K562 (cell line): ENCODE measurements around the gene DOCK3. TPM values are rescaled to one million over a fixed set of nuclear protein-coding genes. Genes with fewer than 3 reads are reported as not detected.

Source experiments
- ATAC-seq: fragments of 200-7000 bp; cut with Tn5 transposase; 3 replicates; pipeline ENCODE4 v1.9.1; 2020; ENCODE audit warnings: moderate library complexity
- BruUV-seq: library from RNA; stranded (reverse); fragments of 400-500 nt; replicated peaks from 2 replicates; lab custom pipeline; 2021; lab: Mats Ljungman, UMichigan
- CTCF ChIA-PET: fragments of 300-600 bp; formaldehyde crosslinking; extraction: SDS; loops from one replicate; lab custom pipeline; 2021; ENCODE audit warnings: low intra/inter-chr PET ratio; lab: Yijun Ruan, JAX
- POLR2A ChIA-PET: fragments of 300-600, 350-650 bp; sonication (Branson Sonifier 250); formaldehyde crosslinking; extraction: SDS; loops from one replicate; lab custom pipeline; 2021; ENCODE audit warnings: antibody characterized with exemption, inconsistent platforms; lab: Yijun Ruan, JAX
- DNase-seq, 4 experiments: peaks; one replicate each; pipeline versions ENCODE4 v3.0.0 to v3.0.0-alpha.2; 2011 to 2018; ENCODE audit warnings: low spot score in 3 of 4, mixed read lengths in 3 of 4; ENCODE audit errors: extremely low read depth in 1 of 4
- FAIRE-seq: peaks from 2 replicates; lab custom pipeline; 2011; peaks lifted over from hg19 to GRCh38; lab: Jason Lieb, UNC
- H2AFZ ChIP-seq: 2 replicates; pipeline ENCODE4 v1.6.0; 2011; ENCODE audit warnings: low read depth, low read length, control low read depth, inconsistent platforms
- H3K27ac ChIP-seq: fragments of 200-600 bp; 3 replicates; pipeline ENCODE4 v1.8.0; 2011; ENCODE audit warnings: low read depth, mild to moderate bottlenecking, control low read depth, inconsistent platforms, low read length, moderate library complexity, mixed read lengths; ENCODE audit errors: extremely low read depth
- H3K27me3 ChIP-seq, 2 experiments: fragments of 300-600 bp in 1 of 2; 2 replicates in 1 of 2; 3 replicates in 1 of 2; pipeline versions ENCODE4 v1.6.0 to v1.8.0; 2011; ENCODE audit warnings: inconsistent platforms in 2 of 2, low read length in 2 of 2, mild to moderate bottlenecking in 1 of 2, mixed read lengths in 1 of 2, moderate library complexity in 1 of 2; ENCODE audit not compliant: control insufficient read depth in 2 of 2, insufficient read depth in 2 of 2
- H3K36me3 ChIP-seq: fragments of 300-600 bp; 3 replicates; pipeline ENCODE4 v1.8.0; 2011; ENCODE audit warnings: mild to moderate bottlenecking, low read length, inconsistent platforms; ENCODE audit not compliant: control insufficient read depth, insufficient read depth
- H3K4me1 ChIP-seq, 2 experiments: fragments of 200-600 bp in 1 of 2; replicated peaks in 1 of 2; 2 replicates in 1 of 2; 3 replicates in 1 of 2; pipeline versions ENCODE4 v1.5.1 to v1.8.0; 2011; ENCODE audit warnings: inconsistent platforms in 2 of 2, low read length in 2 of 2, mild to moderate bottlenecking in 1 of 2, mixed read lengths in 1 of 2, moderate library complexity in 1 of 2; ENCODE audit not compliant: control insufficient read depth in 2 of 2, insufficient read depth in 2 of 2
- H3K4me2 ChIP-seq: 2 replicates; pipeline ENCODE4 v1.6.1; 2011; ENCODE audit warnings: low read length, control low read depth, inconsistent platforms, mixed read lengths; ENCODE audit not compliant: insufficient read depth
- H3K4me3 ChIP-seq: fragments of 200-600 bp; sonication (generic), shearing (Covaris generic); 2 replicates; pipeline ENCODE4 v1.5.1; 2016; ENCODE audit warnings: control low read depth, inconsistent platforms
- H3K79me2 ChIP-seq: fragments of 200-600 bp; 3 replicates; pipeline ENCODE4 v1.8.0; 2011; ENCODE audit warnings: low read length, inconsistent platforms; ENCODE audit not compliant: control insufficient read depth, insufficient read depth
- H3K9ac ChIP-seq, 2 experiments: 2 replicates each; pipeline versions ENCODE4 v1.6.0 to v1.6.1; 2011; ENCODE audit warnings: low read depth in 2 of 2, low read length in 2 of 2, control low read depth in 1 of 2, inconsistent platforms in 1 of 2, mild to moderate bottlenecking in 1 of 2, mixed read lengths in 1 of 2; ENCODE audit not compliant: insufficient read depth in 1 of 2
- H3K9me1 ChIP-seq: one replicate; pipeline ENCODE4 v1.6.0; 2011; ENCODE audit warnings: inconsistent platforms, mild to moderate bottlenecking, low read length, moderate library complexity; ENCODE audit not compliant: control insufficient read depth, insufficient read depth
- H3K9me3 ChIP-seq: replicated peaks from 2 replicates; pipeline ENCODE4 v1.5.1; 2011; ENCODE audit warnings: low read depth, low read length, inconsistent platforms; ENCODE audit not compliant: control insufficient read depth, insufficient read depth
- H4K20me1 ChIP-seq: replicated peaks from 2 replicates; pipeline ENCODE4 v1.6.1; 2011; ENCODE audit warnings: low read length, inconsistent platforms, mixed read lengths; ENCODE audit not compliant: control insufficient read depth, insufficient read depth
- ATF1 ChIP-seq, 2 experiments: fragments of 450-650 bp in 1 of 2; IDR thresholded peaks; 2 replicates each; pipeline ENCODE4 v1.6.1; 2016; ENCODE audit warnings: missing compliant biosample characterization in 1 of 2, missing genetic modification characterization in 1 of 2
- CTCF ChIP-seq, 3 experiments: IDR thresholded peaks in 2 of 3; conservative IDR thresholded peaks in 1 of 3; 2 replicates each; pipeline ENCODE4 v1.5.1; 2011 to 2012; ENCODE audit warnings: low read length in 3 of 3, mild to moderate bottlenecking in 3 of 3, control low read depth in 2 of 3, improper control_type of control experiment in 1 of 3, inconsistent platforms in 1 of 3, low read depth in 1 of 3, mixed read lengths in 1 of 3, moderate library complexity in 1 of 3; ENCODE audit not compliant: insufficient read depth in 2 of 3
- GTF2F1 ChIP-seq: IDR thresholded peaks from 2 replicates; pipeline ENCODE4 v1.6.1; 2011; ENCODE audit warnings: low read depth, low read length, improper control_type of control experiment
- HDAC1 ChIP-seq, 2 experiments: fragments of 450-650 bp; IDR thresholded peaks; 2 replicates each; pipeline ENCODE4 v1.6.1; 2016 to 2017; ENCODE audit warnings: inconsistent platforms in 1 of 2, mild to moderate bottlenecking in 1 of 2, moderate library complexity in 1 of 2
- L3MBTL2 ChIP-seq: fragments of 450-650 bp; IDR thresholded peaks from 2 replicates; pipeline ENCODE4 v1.6.1; 2016; ENCODE audit warnings: mild to moderate bottlenecking, moderate library complexity
- LARP7 ChIP-seq: fragments of 450-650 bp; IDR thresholded peaks from 2 replicates; pipeline ENCODE4 v1.6.1; 2016
- MTA3 ChIP-seq: fragments of 450-650 bp; formaldehyde crosslinking; IDR thresholded peaks from 2 replicates; pipeline ENCODE4 v1.6.1; 2017; ENCODE audit warnings: mild to moderate bottlenecking, borderline replicate concordance
- RBM22 ChIP-seq: fragments of 200-400 bp; formaldehyde crosslinking; IDR thresholded peaks from 2 replicates; pipeline ENCODE4 v1.6.1; 2018; ENCODE audit warnings: low read length, low read depth; ENCODE audit not compliant: poor library complexity, severe bottlenecking
- SIRT6 ChIP-seq: IDR thresholded peaks from one replicate; pipeline ENCODE4 v1.6.1; 2012; ENCODE audit warnings: low read depth, mild to moderate bottlenecking, control low read depth, inconsistent platforms, low read length, moderate library complexity
- SRF ChIP-seq, 2 experiments: fragments of 250-450, 450-650 bp in 1 of 2; sonication (Bioruptor Pico) in 1 of 2; sonication (generic) in 1 of 2; formaldehyde crosslinking; IDR thresholded peaks; 2 replicates each; pipeline versions ENCODE4 v1.5.0 to v1.5.1; 2020 to 2022; ENCODE audit warnings: mild to moderate bottlenecking in 1 of 2, missing genetic modification reagents in 1 of 2
- ZNF12 ChIP-seq: sonication (generic); formaldehyde crosslinking; IDR thresholded peaks from 2 replicates; pipeline ENCODE4 v1.4.0; 2020; ENCODE audit warnings: mild to moderate bottlenecking, missing genetic modification reagents
- ZNF184 ChIP-seq: sonication (generic); formaldehyde crosslinking; IDR thresholded peaks from 2 replicates; pipeline ENCODE4 v1.5.0; 2020; ENCODE audit warnings: missing genetic modification reagents
- ZNF41 ChIP-seq: fragments of 250-450 bp; sonication (Bioruptor Pico); conservative IDR thresholded peaks from 2 replicates; pipeline ENCODE4 v1.4.0; 2020; ENCODE audit warnings: mild to moderate bottlenecking
- WGBS: fragments of 100-300 bp; shearing (Covaris generic); methylation state at CpG from one replicate; pipeline ENCODE4 v1.1.6; 2016; ENCODE audit warnings: low coverage, mixed read lengths; ENCODE audit not compliant: insufficient coverage; ENCODE audit errors: missing lambda C conversion rate; 5-methylcytosine and 5-hydroxymethylcytosine counted together
- in situ Hi-C: fragments of 300-500 bp; cut with MboI; formaldehyde crosslinking; loops from 4 replicates; pipeline ENCODE4 v1.15.0; 2018; ENCODE audit warnings: inconsistent platforms, mixed read lengths
- intact Hi-C: fragments of 100-400 bp; cut with micrococcal nuclease; formaldehyde crosslinking; loops from 2 replicates; pipeline ENCODE4 v1.14.2; 2022
- polyA plus RNA-seq, 8 experiments: library from polyadenylated mRNA; depleted of rRNA in 4 of 8; stranded (reverse) in 5 of 8; unstranded in 3 of 8; fragments of >200 nt; fragmentation: Nextera tagmentation in 2 of 8; fragmentation: Illumina TruSeq in 1 of 8; extraction: Ambion mirVana in 2 of 8; extraction: Trizol in 1 of 8; gene quantifications; 2 replicates each; pipeline versions ENCODE4 v1.2.1 to v1.2.3, GENCODE V29; 2011 to 2014; ENCODE audit warnings: inconsistent platforms in 1 of 8, missing spikeins in 1 of 8
- total RNA-seq, 7 experiments: library from RNA; depleted of rRNA in 6 of 7; stranded (reverse); fragments of >200 nt in 6 of 7; fragmentation: Illumina TruSeq in 2 of 7; extraction: Trizol in 2 of 7; gene quantifications; 2 replicates each; pipeline versions ENCODE4 v1.2.1 to v1.2.3, GENCODE V29; 2011 to 2021; ENCODE audit warnings: low replicate concordance in 1 of 7
- TF ChIP-seq, protein P1 (sequence below): sonication (generic); formaldehyde crosslinking; IDR thresholded peaks from 2 replicates; pipeline ENCODE4 v1.8.1; 2022; ENCODE audit warnings: missing genetic modification reagents
- TF ChIP-seq, protein P2 (sequence below): sonication (generic); formaldehyde crosslinking; IDR thresholded peaks from 2 replicates; pipeline ENCODE4 v1.8.1; 2023; ENCODE audit warnings: mild to moderate bottlenecking, missing genetic modification reagents

The DOCK3 gene
- total and polyA plus RNA-seq, 9 of the 15 experiments (the other 6 are each of a cell fraction or from before 2014, with no cell fraction given): under 0.01 to 0.03 (median 0.01) TPM; not detected in 4

GRCh38 chr3:51390246-51391074 is 715.7 kb downstream of the DOCK3 start:
- H3K27ac ChIP-seq: peak overlapping the region; percentile 66; the same call in 2 of the 3 replicates
- H3K9me3 ChIP-seq: no peaks in the 10 kb centered on the region
- H3K9ac ChIP-seq: peak overlapping the region; percentile 70 to 90
- no TSS peak for BruUV-seq
- H2AFZ ChIP-seq: peak overlapping the region; percentile 84
- ChIA-PET POLR2A (interaction anchor here (0.8 kb wide), 1 partner anchor 51 kb away, joined by 4 read pairs; no protein-coding TSS in a partner anchor), CTCF (no interaction called here)
- H3K4me1 ChIP-seq: peaks cover 32 to 38% of the 10 kb centered on the region in 2 experiments
- WGBS: 49% methylated on average over 20 of the region's 29 CpGs
- DNase-seq (no peak), FAIRE-seq (peak; percentile 82), ATAC-seq (peak; percentile 6)
- peaks cover 71% of the 10 kb centered on the region for H3K36me3 ChIP-seq
- H4K20me1 ChIP-seq: peaks cover 25% of the 10 kb centered on the region; the same call in 1 of the 2 replicates
- peak overlapping the region; percentile 78 for H3K4me2 ChIP-seq
- H3K27me3 ChIP-seq: no peaks in the 10 kb centered on the region
- in situ Hi-C loops (no loop called here), intact Hi-C loops (loop anchor here (1.0 kb wide), 1 partner anchor 109 kb away; no protein-coding TSS in a partner anchor)
- H3K79me2 ChIP-seq: peaks cover 65% of the 10 kb centered on the region
- H3K9me1 ChIP-seq: peaks cover 23% of the 10 kb centered on the region
- peak overlapping the region; percentile 24 for H3K4me3 ChIP-seq
- TF ChIP-seq ATF1 (CRISPR knock-in tag; IDR thresholded peaks at IDR 0.05): no peak
- peak; percentile 85 for TF ChIP-seq ATF1 (tag; IDR thresholded peaks at IDR 0.05)
- TF ChIP-seq, protein P1, sequence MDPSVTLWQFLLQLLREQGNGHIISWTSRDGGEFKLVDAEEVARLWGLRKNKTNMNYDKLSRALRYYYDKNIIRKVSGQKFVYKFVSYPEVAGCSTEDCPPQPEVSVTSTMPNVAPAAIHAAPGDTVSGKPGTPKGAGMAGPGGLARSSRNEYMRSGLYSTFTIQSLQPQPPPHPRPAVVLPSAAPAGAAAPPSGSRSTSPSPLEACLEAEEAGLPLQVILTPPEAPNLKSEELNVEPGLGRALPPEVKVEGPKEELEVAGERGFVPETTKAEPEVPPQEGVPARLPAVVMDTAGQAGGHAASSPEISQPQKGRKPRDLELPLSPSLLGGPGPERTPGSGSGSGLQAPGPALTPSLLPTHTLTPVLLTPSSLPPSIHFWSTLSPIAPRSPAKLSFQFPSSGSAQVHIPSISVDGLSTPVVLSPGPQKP: no peak
- peak; percentile 5 for TF ChIP-seq RBM22
- TF ChIP-seq ZNF12 (CRISPR knock-in tag): no peak
- TF ChIP-seq ZNF184 (CRISPR knock-in tag): no peak
- TF ChIP-seq L3MBTL2: peak; percentile 50; the same call in 1 of the 2 replicates
- peak; percentile 73; the same call in 1 of the 2 replicates for TF ChIP-seq MTA3
- 0 out of 2 replicates have a peak, but pooled peaks have one; percentile 68 for TF ChIP-seq GTF2F1
- TF ChIP-seq, protein P2, sequence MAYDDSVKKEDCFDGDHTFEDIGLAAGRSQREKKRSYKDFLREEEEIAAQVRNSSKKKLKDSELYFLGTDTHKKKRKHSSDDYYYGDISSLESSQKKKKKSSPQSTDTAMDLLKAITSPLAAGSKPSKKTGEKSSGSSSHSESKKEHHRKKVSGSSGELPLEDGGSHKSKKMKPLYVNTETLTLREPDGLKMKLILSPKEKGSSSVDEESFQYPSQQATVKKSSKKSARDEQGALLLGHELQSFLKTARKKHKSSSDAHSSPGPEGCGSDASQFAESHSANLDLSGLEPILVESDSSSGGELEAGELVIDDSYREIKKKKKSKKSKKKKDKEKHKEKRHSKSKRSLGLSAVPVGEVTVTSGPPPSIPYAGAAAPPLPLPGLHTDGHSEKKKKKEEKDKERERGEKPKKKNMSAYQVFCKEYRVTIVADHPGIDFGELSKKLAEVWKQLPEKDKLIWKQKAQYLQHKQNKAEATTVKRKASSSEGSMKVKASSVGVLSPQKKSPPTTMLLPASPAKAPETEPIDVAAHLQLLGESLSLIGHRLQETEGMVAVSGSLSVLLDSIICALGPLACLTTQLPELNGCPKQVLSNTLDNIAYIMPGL (CRISPR knock-in tag): no peak
- TF ChIP-seq SIRT6: no peak
- no peak for TF ChIP-seq ZNF41 (CRISPR knock-in tag)
- TF ChIP-seq CTCF (IDR thresholded peaks at IDR 0.05 in 2 of 3, conservative IDR thresholded peaks at IDR 0.05 in 1 of 3; ENCODE audit: insufficient read depth in 2 of 3, low read depth in 1 of 3, low read length in 3 of 3): peak in 1 of 3 experiments; percentile 71; a peak in 1 of 6 replicates
- peak in 1 of 2 experiments; percentile 19; a peak in 1 of 4 replicates for TF ChIP-seq HDAC1 (IDR thresholded peaks at IDR 0.05)
- TF ChIP-seq LARP7: no peak
- no peak for TF ChIP-seq SRF (CRISPR knock-in tag; IDR thresholded peaks at IDR 0.05)
